GM12878 (cell line): Measurements from ENCODE around the gene EFCAB8. TPM values are rescaled to one million over a fixed set of nuclear protein-coding genes. Genes with fewer than 3 reads are reported as not detected.

Experiments used
- ATAC-seq: fragments of 200-7000 bp; cut with Tn5 transposase; 3 replicates; pipeline ENCODE4 v1.9.1; 2020; ENCODE audit warnings: mild to moderate bottlenecking, moderate library complexity
- BruUV-seq: library from RNA; stranded (reverse); fragments of 400-500 nt; replicated peaks from 2 replicates; lab custom pipeline; 2021; lab: Mats Ljungman, UMichigan
- CTCF ChIA-PET: fragments of 300-600 bp; sonication (Branson Sonifier 250); formaldehyde crosslinking; extraction: SDS; loops from one replicate; lab custom pipeline; 2021; ENCODE audit warnings: inconsistent platforms; lab: Yijun Ruan, JAX
- POLR2A ChIA-PET: fragments of 350-600 bp; formaldehyde crosslinking; extraction: SDS; loops from one replicate; lab custom pipeline; 2021; ENCODE audit warnings: inconsistent platforms; lab: Charles Lee
- RAD21 ChIA-PET: fragments of 300-600 bp; sonication (Branson Sonifier 250); formaldehyde crosslinking; loops from one replicate; lab custom pipeline; 2023; ENCODE audit warnings: antibody characterized with exemption; ENCODE audit not compliant: unreplicated experiment; lab: Charles Lee
- SMC1A ChIA-PET: fragments of 300-600 bp; sonication (Branson Sonifier 250); formaldehyde crosslinking; loops from one replicate; lab custom pipeline; 2023; ENCODE audit not compliant: unreplicated experiment, uncharacterized antibody; lab: Charles Lee
- DNase-seq: peaks from one replicate; pipeline ENCODE4 v3.0.0-alpha.2; 2011; ENCODE audit warnings: low read depth, low spot score
- FAIRE-seq: peaks from 3 replicates; lab custom pipeline; 2011; peaks lifted over from hg19 to GRCh38; lab: Jason Lieb, UNC
- H2AFZ ChIP-seq: 2 replicates; pipeline ENCODE4 v1.6.0; 2011; ENCODE audit warnings: low read depth, low read length, control low read depth; ENCODE audit not compliant: control insufficient read depth
- H3K27ac ChIP-seq: 2 replicates; pipeline ENCODE4 v1.5.1; 2011; ENCODE audit warnings: control low read depth; ENCODE audit not compliant: control insufficient read depth, insufficient read depth
- H3K27me3 ChIP-seq, 2 experiments: replicated peaks in 1 of 2; 2 replicates each; pipeline versions ENCODE4 v1.6.0 to v1.6.1; 2011; ENCODE audit warnings: low read length in 1 of 2; ENCODE audit not compliant: control insufficient read depth in 2 of 2, insufficient read depth in 2 of 2
- H3K36me3 ChIP-seq, 2 experiments: 2 replicates each; pipeline ENCODE4 v1.5.1; 2011; ENCODE audit warnings: low read length in 1 of 2; ENCODE audit not compliant: control insufficient read depth in 2 of 2, insufficient read depth in 2 of 2
- H3K4me1 ChIP-seq: 2 replicates; pipeline ENCODE4 v1.6.1; 2011; ENCODE audit warnings: mild to moderate bottlenecking, low read length, moderate library complexity, mixed read lengths; ENCODE audit not compliant: control insufficient read depth, insufficient read depth
- H3K4me2 ChIP-seq: 2 replicates; pipeline ENCODE4 v1.6.0; 2011; ENCODE audit warnings: control low read depth; ENCODE audit not compliant: control insufficient read depth, insufficient read depth
- H3K4me3 ChIP-seq: fragments of 200-600 bp; sonication (generic); 2 replicates; pipeline ENCODE4 v1.5.1; 2016
- H3K79me2 ChIP-seq: 2 replicates; pipeline ENCODE4 v1.6.0; 2011; ENCODE audit warnings: low read length; ENCODE audit not compliant: control insufficient read depth, insufficient read depth
- H3K9ac ChIP-seq: 2 replicates; pipeline ENCODE4 v1.8.0; 2011; ENCODE audit warnings: low read length, control low read depth, mixed read lengths; ENCODE audit not compliant: control insufficient read depth, insufficient read depth
- H3K9me3 ChIP-seq: replicated peaks from 3 replicates; pipeline ENCODE4 v1.5.1; 2011; ENCODE audit warnings: mild to moderate bottlenecking, low read length; ENCODE audit not compliant: control insufficient read depth, insufficient read depth
- H4K20me1 ChIP-seq: 2 replicates; pipeline ENCODE4 v1.6.0; 2011; ENCODE audit not compliant: control insufficient read depth, insufficient read depth
- CEBPB ChIP-seq, 2 experiments: fragments of 150-350 bp in 1 of 2; IDR thresholded peaks; 2 replicates each; pipeline ENCODE4 v1.6.1; 2012 to 2014; ENCODE audit warnings: low read depth in 2 of 2, low read length in 2 of 2, borderline replicate concordance in 1 of 2, inconsistent platforms in 1 of 2
- CREM ChIP-seq: IDR thresholded peaks from 2 replicates; pipeline ENCODE4 v1.6.1; 2014; ENCODE audit warnings: antibody characterized with exemption, low read depth
- E2F4 ChIP-seq: IDR thresholded peaks from 2 replicates; pipeline ENCODE4 v1.6.1; 2012; ENCODE audit warnings: low read depth, low read length, improper control_type of control experiment
- ELK1 ChIP-seq: IDR thresholded peaks from 2 replicates; pipeline ENCODE4 v1.6.1; 2012; ENCODE audit warnings: low read depth, low read length, improper control_type of control experiment
- EZH2 ChIP-seq: IDR thresholded peaks from 2 replicates; pipeline ENCODE4 v1.6.1; 2012; ENCODE audit warnings: low read depth, mild to moderate bottlenecking, control low read depth, inconsistent platforms, low read length, borderline replicate concordance; ENCODE audit not compliant: control insufficient read depth
- IRF4 ChIP-seq: IDR thresholded peaks from 2 replicates; pipeline ENCODE4 v1.6.1; 2011; ENCODE audit warnings: low read depth, low read length
- JUNB ChIP-seq: IDR thresholded peaks from 2 replicates; pipeline ENCODE4 v1.6.1; 2016; ENCODE audit warnings: antibody characterized with exemption, mild to moderate bottlenecking
- KLF5 ChIP-seq: fragments of 450-650 bp; IDR thresholded peaks from 2 replicates; pipeline ENCODE4 v1.6.1; 2014; ENCODE audit warnings: mild to moderate bottlenecking; ENCODE audit not compliant: partially characterized antibody
- NFYB ChIP-seq: IDR thresholded peaks from 2 replicates; pipeline ENCODE4 v1.6.1; 2011; ENCODE audit warnings: low read depth, mild to moderate bottlenecking, low read length, improper control_type of control experiment, moderate library complexity; ENCODE audit not compliant: insufficient read depth
- SREBF2 ChIP-seq: IDR thresholded peaks from 2 replicates; pipeline ENCODE4 v1.6.1; 2012; ENCODE audit warnings: mild to moderate bottlenecking, low read length
- STAT3 ChIP-seq: IDR thresholded peaks from 2 replicates; pipeline ENCODE4 v1.6.1; 2011; ENCODE audit warnings: low read depth, low read length, improper control_type of control experiment
- SUZ12 ChIP-seq: fragments of 200-600 bp; sonication (generic); IDR thresholded peaks from one replicate; pipeline ENCODE4 v1.6.1; 2018; ENCODE audit warnings: antibody characterized with exemption, mild to moderate bottlenecking; ENCODE audit not compliant: unreplicated experiment
- YY1 ChIP-seq: IDR thresholded peaks from 2 replicates; pipeline ENCODE4 v1.6.1; 2011; ENCODE audit warnings: low read depth, mild to moderate bottlenecking, low read length
- ZNF217 ChIP-seq: fragments of 450-650 bp; IDR thresholded peaks from 2 replicates; pipeline ENCODE4 v1.6.1; 2017; ENCODE audit warnings: antibody characterized with exemption, mild to moderate bottlenecking
- ZNF274 ChIP-seq: IDR thresholded peaks from one replicate; pipeline ENCODE4 v1.8.0; 2011; ENCODE audit not compliant: insufficient read length, insufficient read depth
- ZNF384 ChIP-seq: IDR thresholded peaks from 2 replicates; pipeline ENCODE4 v1.6.1; 2012; ENCODE audit warnings: low read depth, mild to moderate bottlenecking, low read length, improper control_type of control experiment, borderline replicate concordance
- WGBS: methylation state at CpG from one replicate; pipeline ENCODE4 v1.1.6; 2016; ENCODE audit warnings: low lambda C conversion rate; ENCODE audit not compliant: insufficient replicate concordance, insufficient coverage; ENCODE audit errors: missing lambda C conversion rate; 5-methylcytosine and 5-hydroxymethylcytosine counted together
- in situ Hi-C: fragments of 300-500 bp; cut with MboI; formaldehyde crosslinking; loops from 9 replicates; pipeline ENCODE4 v1.14.3; 2018; ENCODE audit warnings: mixed read lengths
- intact Hi-C: fragments of 100-400 bp; cut with micrococcal nuclease; formaldehyde crosslinking; loops from one replicate; pipeline ENCODE4 v1.14.2; 2022; ENCODE audit not compliant: unreplicated experiment
- polyA plus RNA-seq, 11 experiments: library from polyadenylated mRNA; depleted of rRNA in 4 of 11; unstranded in 6 of 11; stranded (reverse) in 5 of 11; fragments of >200 nt; fragmentation: Nextera tagmentation in 4 of 11; fragmentation: Illumina TruSeq in 1 of 11; extraction: Ambion mirVana in 4 of 11; extraction: Trizol in 1 of 11; gene quantifications; 1 replicate in 1 of 11; 2 replicates in 10 of 11; pipeline versions ENCODE4 v1.2.1 to v1.2.3, GENCODE V29; 2011 to 2016; ENCODE audit warnings: inconsistent platforms in 2 of 11, missing spikeins in 2 of 11, low read depth in 1 of 11
- total RNA-seq, 4 experiments: library from RNA; depleted of rRNA in 3 of 4; stranded (reverse); fragments of >200 nt in 3 of 4; fragmentation: Illumina TruSeq in 1 of 4; extraction: Trizol in 1 of 4; gene quantifications; 2 replicates each; pipeline versions ENCODE4 v1.2.1 to v1.2.3, GENCODE V29; 2013 to 2021

EFCAB8 gene
- total and polyA plus RNA-seq, 10 of the 15 experiments (the other 5 are each of a cell fraction or from before 2014, with no cell fraction given) = 0.04 to 0.18 (median 0.06) TPM; not detected in 4

- CTCF ChIA-PET = no interaction called here
- SMC1A ChIA-PET = no interaction called here
- no peaks in the 10 kb centered on the region; the same call in 1 of the 3 replicates for H3K9me3 ChIP-seq
These were observed 60.0 kb downstream of the EFCAB8 start for GRCh38 chr20:32918751-32919150.

More at GRCh38 chr20:32918751-32919150, 60.0 kb downstream of the EFCAB8 start:
- in situ Hi-C loops = no loop called here
- ChIA-PET RAD21 (no interaction called here), POLR2A (no interaction called here)
- Histone ChIP-seq H2AFZ (no peak overlapping the region), H3K79me2 (no peaks in the 10 kb centered on the region), H3K4me3 (no peak overlapping the region), H3K4me2 (no peak overlapping the region), H3K36me3 (no peaks in the 10 kb centered on the region), H4K20me1 (no peaks in the 10 kb centered on the region), H3K9ac (no peak overlapping the region), H3K27ac (no peak overlapping the region), H3K4me1 (no peaks in the 10 kb centered on the region), H3K27me3 (peaks cover 0 to 2% of the 10 kb centered on the region in 2 experiments; a peak in 3 of 4 replicates)
- no peak for DNase-seq
- ATAC-seq = no peak
- intact Hi-C loops = no loop called here
- BruUV-seq = no TSS peak
- WGBS = 36% methylated on average over 1 of the region's 1 CpG
- no peak for FAIRE-seq
- TF ChIP-seq KLF5 (no peak), YY1 (no peak), ZNF384 (no peak), ZNF217 (no peak), CREM (no peak), ELK1 (no peak), NFYB (no peak), E2F4 (no peak), EZH2 (no peak), STAT3 (no peak), SUZ12 (no peak), JUNB (no peak), CEBPB (IDR thresholded peaks at IDR 0.05; ENCODE audit: borderline replicate concordance in 1 of 2, low read depth in 2 of 2, low read length in 2 of 2) (no peak), SREBF2 (no peak), ZNF274 (no peak), IRF4 (no peak)
